ENCODE data around the gene NEK4. TPM values are rescaled to one million over a fixed set of nuclear protein-coding genes. Genes with fewer than 3 reads are reported as not detected.

Gene NEK4
- total and polyA plus RNA-seq, 2 donors = 9.5 to 18.7 TPM

- H3K27ac ChIP-seq (ENCODE audit: low read depth in 1 of 2, low read length in 1 of 2) = no peak overlapping the region
- H3K4me1 ChIP-seq (ENCODE audit: control insufficient read depth in 2 of 2, insufficient read depth in 2 of 2, low read length in 2 of 2) = peaks cover 12 to 13% of the 10 kb centered on the region in 2 donors
- no peak overlapping the region for H3K4me3 ChIP-seq (ENCODE audit: low read length in 2 of 2)
- H3K27me3 ChIP-seq (ENCODE audit: control insufficient read depth in 2 of 2, insufficient read depth in 1 of 2, low read length in 1 of 2) = no peaks in the 10 kb centered on the region
- peaks cover 0 to 6% of the 10 kb centered on the region in 2 donors for H3K9me3 ChIP-seq (ENCODE audit: control insufficient read depth in 2 of 2, insufficient read depth in 1 of 2, low read length in 1 of 2)
- DNase-seq (ENCODE audit: low read depth in 6 of 9, low spot score in 9 of 9) = no peak
- peaks cover 44 to 63% of the 10 kb centered on the region in 2 donors for H3K36me3 ChIP-seq (ENCODE audit: control insufficient read depth in 2 of 2, insufficient read depth in 2 of 2, low read length in 1 of 2)
- 94% methylated on average over 6 of the region's 6 CpGs for WGBS
Measured at GRCh38 chr3:52688266-52688665, 82.5 kb downstream of the NEK4 start.

- Histone ChIP-seq H3K4me1 (ENCODE audit: control insufficient read depth in 2 of 2, insufficient read depth in 2 of 2, low read length in 2 of 2) (peaks cover 12 to 15% of the 10 kb centered on the region in 2 donors), H3K4me3 (ENCODE audit: low read length in 2 of 2) (peak within 1 kb of the TSS; percentile 78 to 93), H3K27ac (ENCODE audit: low read depth in 1 of 2, low read length in 1 of 2) (peak within 1 kb of the TSS; percentile 85 to 100), H3K27me3 (ENCODE audit: control insufficient read depth in 2 of 2, insufficient read depth in 1 of 2, low read length in 1 of 2) (no peaks in the 10 kb centered on the region), H3K36me3 (ENCODE audit: control insufficient read depth in 2 of 2, insufficient read depth in 2 of 2, low read length in 1 of 2) (peaks cover 26 to 47% of the 10 kb centered on the region in 2 donors), H3K9me3 (ENCODE audit: control insufficient read depth in 2 of 2, insufficient read depth in 1 of 2, low read length in 1 of 2) (peaks cover 0 to 4% of the 10 kb centered on the region in 2 donors)
- DNase-seq (ENCODE audit: low read depth in 6 of 9, low spot score in 9 of 9) = peak; percentile 90 to 98 (median 94)
- WGBS = under 1% methylated on average over 82 of the region's 82 CpGs
Measured at GRCh38 chr3:52685709-52686691, 84.7 kb downstream of the NEK4 start, which contains the start of the genes GNL3 and PBRM1. TSS of gene GNL3 (plus strand) at chr3:52686032. CDS start at chr3:52686093, 61 bp downstream. TSS of gene PBRM1 (minus strand) at chr3:52685913.

- peak in 7 of 9 donors; percentile 22 to 69 (median 41) for DNase-seq (ENCODE audit: low read depth in 6 of 9, low spot score in 9 of 9)
- H3K27me3 ChIP-seq (ENCODE audit: control insufficient read depth in 2 of 2, insufficient read depth in 1 of 2, low read length in 1 of 2) = no peaks in the 10 kb centered on the region
- H3K27ac ChIP-seq (ENCODE audit: low read depth in 1 of 2, low read length in 1 of 2) = peak overlapping the region; percentile 80 to 100
- peak overlapping the region; percentile 78 to 93 for H3K4me3 ChIP-seq (ENCODE audit: low read length in 2 of 2)
- WGBS = under 1% methylated on average over 41 of the region's 41 CpGs
- peaks cover 0 to 4% of the 10 kb centered on the region in 2 donors for H3K9me3 ChIP-seq (ENCODE audit: control insufficient read depth in 2 of 2, insufficient read depth in 1 of 2, low read length in 1 of 2)
- H3K36me3 ChIP-seq (ENCODE audit: control insufficient read depth in 2 of 2, insufficient read depth in 2 of 2, low read length in 1 of 2) = peaks cover 23 to 40% of the 10 kb centered on the region in 2 donors
- H3K4me1 ChIP-seq (ENCODE audit: control insufficient read depth in 2 of 2, insufficient read depth in 2 of 2, low read length in 2 of 2) = peaks cover 12 to 15% of the 10 kb centered on the region in 2 donors
Measured at GRCh38 chr3:52685285-52685708, 85.4 kb downstream of the NEK4 start.

DNA sequence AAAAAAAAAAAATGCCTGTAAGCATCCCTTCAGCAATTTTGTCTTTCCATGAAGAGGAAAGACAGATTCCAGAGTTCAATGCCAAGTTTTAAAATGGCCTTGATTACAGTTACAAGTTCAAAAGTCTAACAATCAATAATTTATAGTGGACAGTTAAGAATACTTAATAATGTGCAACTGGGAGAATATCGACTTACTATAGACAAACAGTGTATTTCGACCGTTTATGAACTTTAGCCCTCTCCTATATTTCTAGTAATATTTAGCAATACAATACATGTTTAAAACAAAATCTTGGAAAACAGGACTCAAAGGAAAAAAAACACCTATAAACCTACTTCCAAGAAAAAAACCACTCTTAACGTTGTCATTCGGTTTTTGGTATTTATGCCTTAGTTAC is 86.6 kb downstream of the NEK4 start:
- H3K27me3 ChIP-seq (ENCODE audit: control insufficient read depth in 2 of 2, insufficient read depth in 1 of 2, low read length in 1 of 2) = no peaks in the 10 kb centered on the region
- H3K4me3 ChIP-seq (ENCODE audit: low read length in 2 of 2) = peak overlapping the region in 1 of 2 donors; percentile 78
- H3K9me3 ChIP-seq (ENCODE audit: control insufficient read depth in 2 of 2, insufficient read depth in 1 of 2, low read length in 1 of 2) = peaks cover 0 to 4% of the 10 kb centered on the region in 2 donors
- peaks cover 12 to 15% of the 10 kb centered on the region in 2 donors for H3K4me1 ChIP-seq (ENCODE audit: control insufficient read depth in 2 of 2, insufficient read depth in 2 of 2, low read length in 2 of 2)
- DNase-seq (ENCODE audit: low read depth in 6 of 9, low spot score in 9 of 9) = no peak
- 89% methylated on average over 5 of the region's 5 CpGs for WGBS
- peaks cover 15 to 39% of the 10 kb centered on the region in 2 donors for H3K36me3 ChIP-seq (ENCODE audit: control insufficient read depth in 2 of 2, insufficient read depth in 2 of 2, low read length in 1 of 2)
- no peak overlapping the region for H3K27ac ChIP-seq (ENCODE audit: low read depth in 1 of 2, low read length in 1 of 2)

DNA sequence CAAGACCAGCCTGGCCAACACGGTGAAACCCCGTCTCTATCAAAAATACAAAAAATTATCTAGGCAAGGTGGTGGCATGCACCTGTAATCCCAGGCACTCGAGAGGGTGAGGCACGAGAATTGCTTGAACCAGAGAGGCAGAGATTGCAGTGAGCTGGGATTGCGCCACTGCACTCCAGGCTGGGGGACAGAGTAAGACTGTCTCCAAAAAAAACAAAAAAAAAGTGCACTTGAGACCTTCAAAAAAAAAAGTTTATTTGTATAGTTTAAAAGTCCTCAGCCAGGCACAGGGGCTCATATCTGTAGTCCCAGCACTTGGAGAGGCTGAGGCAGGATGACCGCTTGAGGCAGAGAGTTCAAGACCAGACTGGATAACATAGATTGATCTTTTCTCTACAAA is 87.1 kb downstream of the NEK4 start:
- Histone ChIP-seq H3K4me1 (ENCODE audit: control insufficient read depth in 2 of 2, insufficient read depth in 2 of 2, low read length in 2 of 2) (peaks cover 12 to 15% of the 10 kb centered on the region in 2 donors), H3K27me3 (ENCODE audit: control insufficient read depth in 2 of 2, insufficient read depth in 1 of 2, low read length in 1 of 2) (no peaks in the 10 kb centered on the region), H3K36me3 (ENCODE audit: control insufficient read depth in 2 of 2, insufficient read depth in 2 of 2, low read length in 1 of 2) (peaks cover 13 to 39% of the 10 kb centered on the region in 2 donors), H3K9me3 (ENCODE audit: control insufficient read depth in 2 of 2, insufficient read depth in 1 of 2, low read length in 1 of 2) (peaks cover 0 to 4% of the 10 kb centered on the region in 2 donors), H3K27ac (ENCODE audit: low read depth in 1 of 2, low read length in 1 of 2) (no peak overlapping the region), H3K4me3 (ENCODE audit: low read length in 2 of 2) (no peak overlapping the region)
- 96% methylated on average over 6 of the region's 6 CpGs for WGBS
- DNase-seq (ENCODE audit: low read depth in 6 of 9, low spot score in 9 of 9) = no peak

GRCh38 chr3:52682016-52682415 is 88.7 kb downstream of the NEK4 start:
- Histone ChIP-seq H3K27ac (ENCODE audit: low read depth in 1 of 2, low read length in 1 of 2) (no peak overlapping the region), H3K4me1 (ENCODE audit: control insufficient read depth in 2 of 2, insufficient read depth in 2 of 2, low read length in 2 of 2) (peaks cover 11 to 12% of the 10 kb centered on the region in 2 donors), H3K4me3 (ENCODE audit: low read length in 2 of 2) (no peak overlapping the region), H3K9me3 (ENCODE audit: control insufficient read depth in 2 of 2, insufficient read depth in 1 of 2, low read length in 1 of 2) (peaks cover 0 to 4% of the 10 kb centered on the region in 2 donors), H3K27me3 (ENCODE audit: control insufficient read depth in 2 of 2, insufficient read depth in 1 of 2, low read length in 1 of 2) (no peaks in the 10 kb centered on the region), H3K36me3 (ENCODE audit: control insufficient read depth in 2 of 2, insufficient read depth in 2 of 2, low read length in 1 of 2) (peaks cover 12 to 35% of the 10 kb centered on the region in 2 donors)
- peak in 1 of 9 donors; percentile 12 for DNase-seq (ENCODE audit: low read depth in 6 of 9, low spot score in 9 of 9)

DNA sequence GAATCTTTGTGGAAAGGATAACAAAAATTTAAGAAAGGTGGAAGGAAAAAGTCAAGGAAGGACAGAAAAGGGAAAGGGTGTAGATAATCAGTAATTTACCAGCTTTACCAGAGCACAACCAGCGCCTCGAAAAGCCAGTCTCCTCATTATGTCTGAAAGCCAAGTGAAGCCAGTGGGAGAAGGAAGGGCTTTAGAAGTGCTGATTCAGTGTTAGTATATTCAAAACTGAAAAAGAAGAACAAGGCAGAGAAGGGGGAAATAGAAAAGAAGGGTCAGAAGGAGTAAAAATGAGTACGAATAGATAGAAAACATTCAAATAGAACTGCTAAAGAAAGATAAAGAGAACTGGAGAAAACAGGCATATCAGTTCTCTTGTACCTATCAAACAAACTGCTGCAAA is 89.1 kb downstream of the NEK4 start:
- Histone ChIP-seq H3K36me3 (ENCODE audit: control insufficient read depth in 2 of 2, insufficient read depth in 2 of 2, low read length in 1 of 2) (peaks cover 14 to 36% of the 10 kb centered on the region in 2 donors), H3K4me3 (ENCODE audit: low read length in 2 of 2) (no peak overlapping the region), H3K4me1 (ENCODE audit: control insufficient read depth in 2 of 2, insufficient read depth in 2 of 2, low read length in 2 of 2) (peaks cover 8 to 10% of the 10 kb centered on the region in 2 donors), H3K27ac (ENCODE audit: low read depth in 1 of 2, low read length in 1 of 2) (no peak overlapping the region), H3K9me3 (ENCODE audit: control insufficient read depth in 2 of 2, insufficient read depth in 1 of 2, low read length in 1 of 2) (peaks cover 0 to 4% of the 10 kb centered on the region in 2 donors), H3K27me3 (ENCODE audit: control insufficient read depth in 2 of 2, insufficient read depth in 1 of 2, low read length in 1 of 2) (no peaks in the 10 kb centered on the region)
- 78% methylated on average over 3 of the region's 3 CpGs for WGBS
- no peak for DNase-seq (ENCODE audit: low read depth in 6 of 9, low spot score in 9 of 9)

DNA sequence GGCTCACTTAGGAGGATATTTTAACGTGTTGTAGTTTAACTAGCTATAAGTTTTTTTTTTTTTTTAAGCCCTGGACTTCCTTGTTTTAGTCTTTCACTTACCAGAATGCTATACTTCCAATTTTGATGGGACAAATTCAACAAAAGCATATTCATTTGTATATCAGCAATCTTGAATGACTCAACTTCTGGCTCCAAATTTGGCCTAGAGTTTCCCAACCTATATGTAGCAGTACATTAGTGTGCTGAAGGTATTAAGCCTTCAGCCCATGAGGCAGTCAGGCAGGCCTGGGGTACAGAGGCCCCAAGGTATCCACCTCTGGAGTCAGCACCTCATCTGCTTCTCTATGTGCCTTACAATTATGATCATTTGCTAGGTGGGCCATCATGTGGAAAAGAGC is 90.9 kb downstream of the NEK4 start:
- WGBS = 96% methylated on average over 1 of the region's 1 CpG
- no peak for DNase-seq (ENCODE audit: low read depth in 6 of 9, low spot score in 9 of 9)
- H3K4me3 ChIP-seq (ENCODE audit: low read length in 2 of 2) = no peak overlapping the region
- no peaks in the 10 kb centered on the region for H3K27me3 ChIP-seq (ENCODE audit: control insufficient read depth in 2 of 2, insufficient read depth in 1 of 2, low read length in 1 of 2)
- H3K4me1 ChIP-seq (ENCODE audit: control insufficient read depth in 2 of 2, insufficient read depth in 2 of 2, low read length in 2 of 2) = peaks cover 5 to 8% of the 10 kb centered on the region in 2 donors
- H3K9me3 ChIP-seq (ENCODE audit: control insufficient read depth in 2 of 2, insufficient read depth in 1 of 2, low read length in 1 of 2) = no peaks in the 10 kb centered on the region
- peaks cover 21 to 52% of the 10 kb centered on the region in 2 donors for H3K36me3 ChIP-seq (ENCODE audit: control insufficient read depth in 2 of 2, insufficient read depth in 2 of 2, low read length in 1 of 2)
- no peak overlapping the region for H3K27ac ChIP-seq (ENCODE audit: low read depth in 1 of 2, low read length in 1 of 2)

- H3K36me3 ChIP-seq (ENCODE audit: control insufficient read depth in 2 of 2, insufficient read depth in 2 of 2, low read length in 1 of 2) = peaks cover 25 to 57% of the 10 kb centered on the region in 2 donors
- H3K4me1 ChIP-seq (ENCODE audit: control insufficient read depth in 2 of 2, insufficient read depth in 2 of 2, low read length in 2 of 2) = peaks cover 5 to 6% of the 10 kb centered on the region in 2 donors
- no peak for DNase-seq (ENCODE audit: low read depth in 6 of 9, low spot score in 9 of 9)
Measured at GRCh38 chr3:52679199-52679538, 91.6 kb downstream of the NEK4 start.

More at GRCh38 chr3:52679199-52679538, 91.6 kb downstream of the NEK4 start:
- Histone ChIP-seq H3K9me3 (ENCODE audit: control insufficient read depth in 2 of 2, insufficient read depth in 1 of 2, low read length in 1 of 2) (no peaks in the 10 kb centered on the region), H3K4me3 (ENCODE audit: low read length in 2 of 2) (no peak overlapping the region), H3K27me3 (ENCODE audit: control insufficient read depth in 2 of 2, insufficient read depth in 1 of 2, low read length in 1 of 2) (no peaks in the 10 kb centered on the region), H3K27ac (ENCODE audit: low read depth in 1 of 2, low read length in 1 of 2) (no peak overlapping the region)
- WGBS = 95% methylated on average over 3 of the region's 3 CpGs
